Right atrium auricular region (tissue), 2 donors: ENCODE results near the gene PCYT1A. TPM values are rescaled to one million over a fixed set of nuclear protein-coding genes. Genes with fewer than 3 reads are reported as not detected.
A peak's percentile ranks its signal among the peaks of the same experiment; 100 is the strongest.

Source experiments
- DNase-seq: peaks from one replicate; pipeline ENCODE4 v3.0.0-alpha.2; 2019; ENCODE audit warnings: low spot score
- H3K27ac ChIP-seq, 2 donors: fragments of 200-600 bp; sonication (generic); 1 replicate in 1 of 2; 2 replicates in 1 of 2; pipeline ENCODE4 v1.5.1; 2016 to 2019
- H3K27me3 ChIP-seq, 2 donors: fragments of 200-600 bp; sonication (generic); one replicate each; pipeline versions ENCODE4 v1.5.1 to v1.6.0; 2017 to 2019
- H3K36me3 ChIP-seq: fragments of 200-600 bp; sonication (generic); one replicate; pipeline ENCODE4 v1.5.1; 2016
- H3K4me1 ChIP-seq, 2 donors: fragments of 200-600 bp; sonication (generic); one replicate each; pipeline versions ENCODE4 v1.5.1 to v1.6.0; 2017 to 2019
- H3K4me3 ChIP-seq, 2 donors: fragments of 200-600 bp; sonication (generic); 1 replicate in 1 of 2; 2 replicates in 1 of 2; pipeline ENCODE4 v1.5.1; 2017 to 2019; ENCODE audit warnings: mild to moderate bottlenecking in 1 of 2, moderate library complexity in 1 of 2
- H3K9me3 ChIP-seq, 2 donors: fragments of 200-600 bp; sonication (generic); one replicate each; pipeline ENCODE4 v1.5.1; 2019
- CTCF ChIP-seq, 2 donors: fragments of 200-600 bp; sonication (generic); IDR thresholded peaks; one replicate each; pipeline ENCODE4 v1.5.1; 2019; ENCODE audit warnings: antibody characterized with exemption in 2 of 2
- total RNA-seq, 2 donors: library from RNA; depleted of rRNA; stranded (reverse); fragments of >200 nt; gene quantifications; one replicate each; pipeline ENCODE4 v1.1.0, GENCODE V29; 2016

Gene PCYT1A
- total RNA-seq, 2 donors from 2014 or later = 89.0 to 135 TPM

- TF ChIP-seq CTCF (IDR thresholded peaks at IDR 0.05) = no peak
- H3K27me3 ChIP-seq = no peaks in the 10 kb centered on the region
- no peak overlapping the region for H3K4me3 ChIP-seq
- H3K36me3 ChIP-seq = no peaks in the 10 kb centered on the region
- H3K4me1 ChIP-seq = peaks cover 0 to 27% of the 10 kb centered on the region in 2 donors
- no peak overlapping the region for H3K27ac ChIP-seq
- DNase-seq = no peak
- H3K9me3 ChIP-seq = no peaks in the 10 kb centered on the region
These were observed 91.8 kb downstream of the PCYT1A start for GRCh38 chr3:196195664-196196265.

DNA sequence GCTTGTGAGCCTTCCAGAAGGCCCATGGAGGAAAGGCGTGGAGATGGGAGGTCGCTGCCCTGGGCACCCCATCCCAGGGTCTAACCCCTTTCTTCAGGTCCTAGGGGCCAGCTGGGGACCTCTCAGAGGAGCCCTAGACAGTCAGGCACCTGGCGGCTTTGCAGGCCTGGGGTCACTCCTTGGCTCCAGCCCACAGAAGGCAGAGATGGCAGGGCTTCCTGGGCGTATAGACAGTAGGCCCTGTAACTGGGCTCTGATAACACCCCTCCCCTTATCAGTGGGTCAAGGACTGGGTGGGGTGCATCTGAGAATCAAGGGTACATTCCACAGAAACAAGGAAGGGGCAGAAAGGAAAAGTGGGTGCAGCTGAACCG lies 93.0 kb downstream of the PCYT1A start:
- H3K27ac ChIP-seq = peak overlapping the region; percentile 64 to 78
- no peaks in the 10 kb centered on the region for H3K9me3 ChIP-seq
- DNase-seq = no peak

GRCh38 chr3:196193736-196194541 lies 93.6 kb downstream of the PCYT1A start:
- H3K4me1 ChIP-seq = peaks cover 0 to 27% of the 10 kb centered on the region in 2 donors
- DNase-seq = peak; percentile 62

More for the DNA sequence above, 93.0 kb downstream of the PCYT1A start:
- H3K4me1 ChIP-seq = peaks cover 0 to 27% of the 10 kb centered on the region in 2 donors
- no peaks in the 10 kb centered on the region for H3K36me3 ChIP-seq
- H3K27me3 ChIP-seq = no peaks in the 10 kb centered on the region
- H3K4me3 ChIP-seq = no peak overlapping the region
- TF ChIP-seq CTCF (IDR thresholded peaks at IDR 0.05) = no peak

DNA sequence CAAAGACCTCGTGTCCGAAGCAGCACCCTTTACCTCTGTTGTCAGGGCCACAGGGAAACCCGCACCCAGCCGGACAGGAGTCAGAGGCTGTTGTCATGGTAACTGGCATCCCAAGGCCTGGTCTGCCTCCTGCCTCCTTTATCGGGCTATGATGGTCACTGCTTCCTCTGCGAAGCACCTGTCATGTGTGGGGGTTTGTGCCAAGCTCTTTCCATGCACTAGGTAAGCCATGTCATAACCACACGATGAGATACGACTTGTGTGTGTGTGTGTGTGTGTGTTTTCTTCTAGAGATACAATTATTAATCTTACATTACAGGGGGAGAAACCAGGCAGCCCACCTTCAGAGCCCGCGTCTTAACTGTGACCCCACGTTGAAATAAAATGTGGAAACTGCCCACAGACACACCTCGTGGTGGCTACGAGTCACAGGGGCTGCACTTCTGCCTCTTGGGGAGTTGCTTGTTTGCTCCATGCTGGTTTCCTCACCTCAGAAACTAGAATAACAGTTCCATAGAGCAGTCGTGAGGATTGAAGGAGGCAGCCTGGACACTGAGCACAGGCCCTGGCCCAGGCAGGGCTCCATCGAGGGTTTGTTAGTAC lies 94.3 kb downstream of the PCYT1A start:
- DNase-seq = no peak
- H3K4me1 ChIP-seq = peaks cover 0 to 27% of the 10 kb centered on the region in 2 donors
- H3K36me3 ChIP-seq = no peaks in the 10 kb centered on the region
- H3K27me3 ChIP-seq = no peaks in the 10 kb centered on the region
- no peak overlapping the region for H3K4me3 ChIP-seq
- no peaks in the 10 kb centered on the region for H3K9me3 ChIP-seq
- TF ChIP-seq CTCF (IDR thresholded peaks at IDR 0.05) = no peak
- peak overlapping the region; percentile 64 to 78 for H3K27ac ChIP-seq

More at GRCh38 chr3:196193736-196194541, 93.6 kb downstream of the PCYT1A start:
- Histone ChIP-seq H3K27ac (peak overlapping the region; percentile 64 to 78), H3K9me3 (no peaks in the 10 kb centered on the region), H3K36me3 (no peaks in the 10 kb centered on the region), H3K4me3 (no peak overlapping the region), H3K27me3 (no peaks in the 10 kb centered on the region)
- TF ChIP-seq CTCF (IDR thresholded peaks at IDR 0.05) = no peak

DNA sequence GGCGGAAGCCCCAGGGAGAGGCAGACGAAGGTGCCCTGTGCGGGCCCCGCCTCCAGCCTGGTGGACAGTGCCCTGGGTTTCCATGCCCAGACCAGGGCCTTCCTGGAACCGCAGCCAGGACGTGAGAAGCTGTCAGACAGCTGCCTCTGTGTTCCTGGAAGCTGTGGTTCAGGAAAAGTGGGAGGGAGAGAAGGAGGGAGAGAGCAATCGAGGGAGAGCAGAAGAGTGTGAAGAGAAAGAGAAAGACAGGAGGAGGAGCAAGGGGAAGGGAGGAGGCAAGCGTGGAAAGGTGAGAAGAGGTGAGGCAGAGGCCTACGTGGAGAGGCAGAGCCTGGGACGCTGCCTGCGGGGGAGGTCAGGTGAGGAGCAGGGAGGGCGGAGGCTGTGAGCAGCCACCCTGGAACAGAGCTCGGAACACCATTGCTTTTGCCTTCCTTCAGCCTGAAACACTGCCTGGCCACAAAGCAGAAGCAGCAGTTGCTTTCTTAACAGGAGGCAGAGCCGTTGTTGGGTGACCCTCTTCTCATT lies 94.9 kb downstream of the PCYT1A start:
- Histone ChIP-seq H3K36me3 (no peaks in the 10 kb centered on the region), H3K4me1 (peaks cover 0 to 27% of the 10 kb centered on the region in 2 donors), H3K4me3 (no peak overlapping the region), H3K9me3 (no peaks in the 10 kb centered on the region), H3K27ac (peak overlapping the region; percentile 64 to 67), H3K27me3 (no peaks in the 10 kb centered on the region)
- DNase-seq = no peak
- TF ChIP-seq CTCF (IDR thresholded peaks at IDR 0.05) = no peak
